ENCODE results near the gene GTPBP10.
"Not testable (repeated sequence)": the region's sequence is repeated elsewhere in the genome, so short reads cannot be mapped to it uniquely, and the experiment has no call there.

Gene GTPBP10

DNA sequence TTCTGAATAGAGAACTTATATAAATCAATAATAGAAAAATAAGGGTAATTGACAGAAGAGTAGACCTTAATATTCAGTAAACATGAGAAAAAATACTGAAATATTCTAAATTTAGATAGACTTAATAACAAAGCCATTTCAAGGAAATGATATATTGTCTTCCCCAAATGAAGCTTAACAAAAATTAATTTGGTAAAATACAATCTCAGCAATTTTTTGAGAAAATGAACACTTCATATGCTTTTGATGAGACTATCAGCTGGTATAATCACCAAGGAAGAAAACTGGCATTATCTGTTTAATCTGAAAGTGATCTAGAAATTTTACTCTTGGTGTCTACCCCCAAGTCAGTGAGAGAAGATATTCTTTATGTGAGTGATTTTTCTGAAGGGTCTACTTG, 23.7 kb upstream of the GTPBP10 start:
- H3K27me3 ChIP-seq (ENCODE audit: insufficient read depth, low read length), result peaks cover 67% of the 10 kb centered on the region
- H3K4me3 ChIP-seq (ENCODE audit: low read length), result no peak overlapping the region
- H3K9me3 ChIP-seq (ENCODE audit: insufficient read depth, low read depth, low read length), result no peaks in the 10 kb centered on the region
- H3K36me3 ChIP-seq (ENCODE audit: insufficient read depth, low read length), result no peaks in the 10 kb centered on the region
- H3K9ac ChIP-seq (ENCODE audit: low read depth, low read length), result no peak overlapping the region
- H3K4me1 ChIP-seq (ENCODE audit: insufficient read depth, low read length), result no peaks in the 10 kb centered on the region
- H3K27ac ChIP-seq (ENCODE audit: low read depth, low read length), result no peak overlapping the region

DNA sequence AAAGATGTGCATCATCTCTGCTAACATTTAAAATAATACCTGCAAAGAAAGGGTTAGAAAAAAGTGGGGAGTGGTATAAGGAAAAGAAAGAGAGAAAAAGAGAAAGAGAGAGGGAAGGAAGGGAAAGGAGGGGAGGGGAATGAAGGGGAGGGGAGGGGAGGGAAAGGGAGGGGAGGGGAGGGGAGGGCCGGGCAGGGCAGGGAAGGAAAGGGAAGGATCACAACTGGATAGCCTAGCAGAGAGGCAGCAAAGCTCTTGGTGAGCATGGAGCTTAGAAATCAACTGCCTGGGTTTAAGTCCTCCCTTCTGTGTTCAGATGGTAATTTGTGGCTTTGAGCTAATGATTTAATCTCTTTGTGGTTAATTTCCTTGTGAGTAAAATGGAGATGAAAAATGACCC, 20.0 kb upstream of the GTPBP10 start:
- no peak overlapping the region for H3K9ac ChIP-seq (ENCODE audit: low read depth, low read length)
- peaks cover 31% of the 10 kb centered on the region for H3K27me3 ChIP-seq (ENCODE audit: insufficient read depth, low read length)
- H3K36me3 ChIP-seq (ENCODE audit: insufficient read depth, low read length), result no peaks in the 10 kb centered on the region
- no peak overlapping the region for H3K4me3 ChIP-seq (ENCODE audit: low read length)
- H3K27ac ChIP-seq (ENCODE audit: low read depth, low read length), result no peak overlapping the region
- no peaks in the 10 kb centered on the region for H3K4me1 ChIP-seq (ENCODE audit: insufficient read depth, low read length)
- WGBS, result 36% methylated on average over 1 of the region's 1 CpG
- no peaks in the 10 kb centered on the region for H3K9me3 ChIP-seq (ENCODE audit: insufficient read depth, low read depth, low read length)

GRCh38 chr7:90334193-90334843, 12.2 kb upstream of the GTPBP10 start:
- no peak overlapping the region for H3K9ac ChIP-seq (ENCODE audit: low read depth, low read length)
- H3K36me3 ChIP-seq (ENCODE audit: insufficient read depth, low read length), result no peaks in the 10 kb centered on the region
- H3K27ac ChIP-seq (ENCODE audit: low read depth, low read length), result no peak overlapping the region
- no peak overlapping the region for H3K4me3 ChIP-seq (ENCODE audit: low read length)
- H3K9me3 ChIP-seq (ENCODE audit: insufficient read depth, low read depth, low read length), result no peaks in the 10 kb centered on the region
- H3K4me1 ChIP-seq (ENCODE audit: insufficient read depth, low read length), result peaks cover 6% of the 10 kb centered on the region; the same call in 1 of the 2 replicates
- WGBS, result 96% methylated on average over 48 of the region's 48 CpGs
- no peaks in the 10 kb centered on the region for H3K27me3 ChIP-seq (ENCODE audit: insufficient read depth, low read length)

GRCh38 chr7:90334926-90335325, 11.6 kb upstream of the GTPBP10 start:
- H3K4me3 ChIP-seq (ENCODE audit: low read length); H3K36me3 ChIP-seq (ENCODE audit: insufficient read depth, low read length); H3K27ac ChIP-seq (ENCODE audit: low read depth, low read length); H3K4me1 ChIP-seq (ENCODE audit: insufficient read depth, low read length); H3K9me3 ChIP-seq (ENCODE audit: insufficient read depth, low read depth, low read length); H3K27me3 ChIP-seq (ENCODE audit: insufficient read depth, low read length); H3K9ac ChIP-seq (ENCODE audit: low read depth, low read length): not testable (repeated sequence)
- 97% methylated on average over 2 of the region's 2 CpGs for WGBS

GRCh38 chr7:90337106-90337505, 9.4 kb upstream of the GTPBP10 start:
- Histone ChIP-seq H3K27ac (ENCODE audit: low read depth, low read length) (no peak overlapping the region), H3K9ac (ENCODE audit: low read depth, low read length) (no peak overlapping the region), H3K4me3 (ENCODE audit: low read length) (no peak overlapping the region), H3K27me3 (ENCODE audit: insufficient read depth, low read length) (peaks cover 4% of the 10 kb centered on the region; the same call in 1 of the 2 replicates), H3K9me3 (ENCODE audit: insufficient read depth, low read depth, low read length) (no peaks in the 10 kb centered on the region), H3K36me3 (ENCODE audit: insufficient read depth, low read length) (no peaks in the 10 kb centered on the region), H3K4me1 (ENCODE audit: insufficient read depth, low read length) (peaks cover 2% of the 10 kb centered on the region; the same call in 1 of the 2 replicates)

- Histone ChIP-seq H3K4me3 (ENCODE audit: low read length) (peak overlapping the region; percentile 87; the same call in 1 of the 2 replicates), H3K4me1 (ENCODE audit: insufficient read depth, low read length) (peaks cover 7% of the 10 kb centered on the region; the same call in 1 of the 2 replicates), H3K9ac (ENCODE audit: low read depth, low read length) (no peak overlapping the region), H3K36me3 (ENCODE audit: insufficient read depth, low read length) (no peaks in the 10 kb centered on the region), H3K27ac (ENCODE audit: low read depth, low read length) (no peak overlapping the region), H3K27me3 (ENCODE audit: insufficient read depth, low read length) (peaks cover 4% of the 10 kb centered on the region; the same call in 1 of the 2 replicates), H3K9me3 (ENCODE audit: insufficient read depth, low read depth, low read length) (no peaks in the 10 kb centered on the region)
Observed at GRCh38 chr7:90345016-90345415, 1.5 kb upstream of the GTPBP10 start.

DNA sequence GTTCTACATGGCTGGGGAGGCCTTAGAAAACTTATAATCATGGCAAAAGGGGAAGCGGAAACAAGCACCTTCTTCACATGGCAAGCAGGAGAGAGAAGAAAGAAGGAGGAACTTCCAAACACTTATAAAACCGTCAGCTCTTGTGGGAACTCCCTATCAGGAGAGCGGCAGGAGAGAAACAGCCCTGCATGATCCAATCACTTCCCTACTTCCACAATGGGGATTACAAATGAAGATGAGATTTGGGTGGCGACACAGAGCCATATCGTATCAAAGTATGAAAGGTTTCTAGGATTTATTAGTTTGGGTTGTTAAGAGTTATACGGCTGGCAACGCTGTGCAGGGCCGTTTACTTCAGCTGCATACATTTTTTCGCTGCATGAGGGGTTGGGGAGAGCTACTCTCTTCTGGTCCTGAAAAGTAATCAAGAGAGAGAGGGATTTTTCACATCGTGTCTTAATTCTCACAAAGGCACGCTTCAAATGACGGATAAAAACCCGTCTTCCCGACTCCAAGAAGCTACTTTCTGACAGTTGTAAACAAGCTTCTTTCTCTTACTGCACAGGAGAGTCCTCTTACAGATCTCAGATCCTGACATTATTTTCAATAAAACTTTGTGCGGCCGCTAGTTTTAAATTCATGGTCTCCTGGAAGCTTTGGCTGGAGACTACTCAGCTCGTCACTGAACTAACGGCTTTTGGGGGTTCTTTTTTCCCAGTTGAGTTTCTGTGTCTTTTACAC, 751 bp upstream of the GTPBP10 start:
- Histone ChIP-seq H3K4me3 (ENCODE audit: low read length) (peak overlapping the region; percentile 87), H3K4me1 (ENCODE audit: insufficient read depth, low read length) (peaks cover 7% of the 10 kb centered on the region; the same call in 1 of the 2 replicates), H3K9me3 (ENCODE audit: insufficient read depth, low read depth, low read length) (no peaks in the 10 kb centered on the region), H3K36me3 (ENCODE audit: insufficient read depth, low read length) (no peaks in the 10 kb centered on the region), H3K9ac (ENCODE audit: low read depth, low read length) (peak overlapping the region; percentile 88), H3K27ac (ENCODE audit: low read depth, low read length) (no peak overlapping the region; the same call in 1 of the 2 replicates), H3K27me3 (ENCODE audit: insufficient read depth, low read length) (peaks cover 4% of the 10 kb centered on the region; the same call in 1 of the 2 replicates)
- WGBS, result 9% methylated on average over 15 of the region's 18 CpGs

DNA sequence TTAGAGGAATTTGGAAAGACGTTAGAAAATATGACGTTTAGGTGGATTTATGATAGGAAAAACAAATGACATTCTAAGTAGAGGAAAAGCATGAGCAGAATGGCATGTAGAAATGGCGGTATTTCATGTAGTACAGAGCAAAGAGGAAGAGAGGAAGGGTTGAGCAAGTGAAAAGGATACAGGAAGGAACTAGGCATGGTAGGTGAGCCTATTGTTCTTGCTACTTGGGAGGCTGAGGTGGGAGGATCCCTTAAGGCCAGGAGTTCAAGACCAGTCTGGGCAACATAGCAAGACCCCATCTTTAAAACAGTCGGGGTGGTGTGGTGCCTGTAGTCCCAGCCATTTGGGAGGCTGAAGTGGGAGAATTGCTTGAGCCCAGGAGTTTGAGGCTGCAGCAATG, 1.2 kb downstream of the GTPBP10 start:
- peaks cover 7% of the 10 kb centered on the region; the same call in 1 of the 2 replicates for H3K4me1 ChIP-seq (ENCODE audit: insufficient read depth, low read length)
- no peak overlapping the region for H3K27ac ChIP-seq (ENCODE audit: low read depth, low read length)
- H3K4me3 ChIP-seq (ENCODE audit: low read length), result peak overlapping the region; percentile 87
- 92% methylated on average over 4 of the region's 4 CpGs for WGBS
- no peaks in the 10 kb centered on the region for H3K36me3 ChIP-seq (ENCODE audit: insufficient read depth, low read length)
- H3K9me3 ChIP-seq (ENCODE audit: insufficient read depth, low read depth, low read length), result no peaks in the 10 kb centered on the region
- no peak overlapping the region for H3K9ac ChIP-seq (ENCODE audit: low read depth, low read length)
- H3K27me3 ChIP-seq (ENCODE audit: insufficient read depth, low read length), result no peaks in the 10 kb centered on the region

GRCh38 chr7:90349305-90349704, 2.8 kb downstream of the GTPBP10 start:
- no peaks in the 10 kb centered on the region for H3K9me3 ChIP-seq (ENCODE audit: insufficient read depth, low read depth, low read length)
- H3K27ac ChIP-seq (ENCODE audit: low read depth, low read length), result no peak overlapping the region
- no peaks in the 10 kb centered on the region for H3K27me3 ChIP-seq (ENCODE audit: insufficient read depth, low read length)
- no peak overlapping the region for H3K4me3 ChIP-seq (ENCODE audit: low read length)
- peaks cover 10% of the 10 kb centered on the region for H3K36me3 ChIP-seq (ENCODE audit: insufficient read depth, low read length)
- H3K9ac ChIP-seq (ENCODE audit: low read depth, low read length), result no peak overlapping the region
- H3K4me1 ChIP-seq (ENCODE audit: insufficient read depth, low read length), result peaks cover 7% of the 10 kb centered on the region; the same call in 1 of the 2 replicates
- 90% methylated on average over 4 of the region's 4 CpGs for WGBS

GRCh38 chr7:90350032-90350431, 3.5 kb downstream of the GTPBP10 start:
- H3K9ac ChIP-seq (ENCODE audit: low read depth, low read length); H3K27me3 ChIP-seq (ENCODE audit: insufficient read depth, low read length); H3K4me1 ChIP-seq (ENCODE audit: insufficient read depth, low read length); H3K9me3 ChIP-seq (ENCODE audit: insufficient read depth, low read depth, low read length); H3K4me3 ChIP-seq (ENCODE audit: low read length); H3K27ac ChIP-seq (ENCODE audit: low read depth, low read length): not testable (repeated sequence)
- peaks cover 17% of the 10 kb centered on the region for H3K36me3 ChIP-seq (ENCODE audit: insufficient read depth, low read length)
- WGBS, result 86% methylated on average over 2 of the region's 3 CpGs

DNA sequence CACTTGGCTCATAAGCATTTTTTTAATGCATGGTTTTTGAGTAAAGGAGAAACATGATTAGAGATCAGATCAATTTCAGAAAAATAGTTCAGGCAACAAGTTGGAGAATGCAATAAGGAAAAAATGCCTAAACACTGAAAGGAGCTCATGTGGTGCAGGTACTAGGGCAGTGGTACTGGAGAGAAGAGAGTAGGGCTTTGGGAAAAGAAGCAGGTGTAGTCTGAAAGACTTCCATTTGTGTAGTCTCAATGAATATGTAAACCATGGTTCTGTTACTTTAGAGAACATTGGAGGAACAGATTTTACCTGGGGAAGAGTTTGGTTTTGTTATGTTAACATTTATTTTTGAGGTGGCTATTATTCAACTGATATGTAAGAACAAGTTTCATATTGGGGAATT, 5.5 kb downstream of the GTPBP10 start:
- Histone ChIP-seq H3K4me1 (ENCODE audit: insufficient read depth, low read length) (peaks cover 4% of the 10 kb centered on the region; the same call in 1 of the 2 replicates), H3K4me3 (ENCODE audit: low read length) (no peak overlapping the region), H3K9ac (ENCODE audit: low read depth, low read length) (no peak overlapping the region), H3K9me3 (ENCODE audit: insufficient read depth, low read depth, low read length) (peaks cover 3% of the 10 kb centered on the region; the same call in 1 of the 2 replicates), H3K27me3 (ENCODE audit: insufficient read depth, low read length) (no peaks in the 10 kb centered on the region), H3K36me3 (ENCODE audit: insufficient read depth, low read length) (peaks cover 36% of the 10 kb centered on the region), H3K27ac (ENCODE audit: low read depth, low read length) (no peak overlapping the region)
